ENCODE results near the gene PXN. TPM values are rescaled to one million over a fixed set of nuclear protein-coding genes. Genes with fewer than 3 reads are reported as not detected.

The PXN gene
- total RNA-seq, 1 donor, result 41.6 TPM

DNA sequence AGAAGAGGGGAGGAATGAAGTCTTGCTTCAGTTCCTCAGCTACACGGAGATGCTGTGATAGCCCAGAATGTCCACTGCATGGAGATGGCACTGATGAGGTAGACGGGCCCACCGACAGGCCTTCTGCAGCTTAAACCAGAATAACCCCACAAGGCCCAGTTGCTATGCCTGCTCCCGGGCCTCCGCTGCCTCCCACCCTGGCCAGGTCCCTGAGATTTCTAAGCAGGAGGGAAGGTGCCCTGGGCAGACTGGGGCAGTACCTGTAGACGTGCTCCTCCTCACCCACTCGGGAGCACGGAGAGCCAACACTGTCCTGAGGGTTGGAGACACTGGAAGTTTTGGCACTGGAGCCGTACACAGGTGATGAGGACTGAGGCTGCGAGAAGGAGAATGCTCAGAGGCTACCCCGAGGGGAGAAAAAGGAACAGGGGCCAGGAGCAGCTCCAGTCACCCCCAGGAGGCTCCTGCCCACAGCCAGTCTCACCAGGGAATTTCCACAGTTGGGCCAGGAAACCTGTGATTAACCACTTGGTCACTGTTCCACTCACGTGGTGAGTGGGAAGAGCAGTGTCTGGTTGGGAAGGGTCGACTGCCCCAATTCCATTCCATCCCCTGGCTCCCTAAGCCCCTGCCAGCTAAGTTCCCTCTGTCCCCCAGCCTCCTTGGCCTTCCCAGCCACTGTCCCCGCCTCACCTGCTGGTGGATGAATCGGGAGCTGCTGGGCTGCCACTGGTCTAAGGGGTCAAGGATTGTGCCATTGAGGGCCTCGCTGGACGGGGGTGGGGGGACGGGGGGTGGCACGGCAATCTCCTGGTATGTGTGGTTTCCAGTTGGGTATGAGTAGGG, 41.8 kb downstream of the PXN start:
- Histone ChIP-seq H3K4me2 (ENCODE audit: insufficient read depth, low read length) (no peak overlapping the region), H3K27me3 (ENCODE audit: insufficient read depth, low read length) (no peaks in the 10 kb centered on the region), H2AFZ (ENCODE audit: low read length) (no peak overlapping the region), H3K4me3 (ENCODE audit: insufficient read depth, low read length) (no peak overlapping the region), H3K79me2 (ENCODE audit: insufficient read depth, low read length) (peaks cover 97% of the 10 kb centered on the region), H3K36me3 (ENCODE audit: insufficient read depth, low read length) (peaks cover 64% of the 10 kb centered on the region), H3K4me1 (ENCODE audit: insufficient read depth, low read length) (peaks cover 29% of the 10 kb centered on the region), H3K9me3 (ENCODE audit: low read depth, low read length) (no peaks in the 10 kb centered on the region), H4K20me1 (ENCODE audit: insufficient read depth, low read length) (peaks cover 39% of the 10 kb centered on the region), H3K27ac (ENCODE audit: low read depth, low read length) (peak overlapping the region; percentile 41)
- peak; percentile 85 for DNase-seq (ENCODE audit: insufficient read length, low spot score, missing footprints)
- no peak for TF ChIP-seq CTCF (IDR thresholded peaks at IDR 0.05; ENCODE audit: extremely low read depth, low read depth, low read length)

GRCh38 chr12:120222288-120222832, 43.2 kb downstream of the PXN start:
- Histone ChIP-seq H3K79me2 (ENCODE audit: insufficient read depth, low read length) (peaks cover 85% of the 10 kb centered on the region), H3K4me1 (ENCODE audit: insufficient read depth, low read length) (peaks cover 21% of the 10 kb centered on the region), H3K9me3 (ENCODE audit: low read depth, low read length) (no peaks in the 10 kb centered on the region), H2AFZ (ENCODE audit: low read length) (no peak overlapping the region), H3K27ac (ENCODE audit: low read depth, low read length) (no peak overlapping the region), H3K36me3 (ENCODE audit: insufficient read depth, low read length) (peaks cover 72% of the 10 kb centered on the region), H3K4me2 (ENCODE audit: insufficient read depth, low read length) (no peak overlapping the region), H3K4me3 (ENCODE audit: insufficient read depth, low read length) (no peak overlapping the region), H3K27me3 (ENCODE audit: insufficient read depth, low read length) (no peaks in the 10 kb centered on the region), H4K20me1 (ENCODE audit: insufficient read depth, low read length) (peaks cover 32% of the 10 kb centered on the region)
- DNase-seq (ENCODE audit: insufficient read length, low spot score, missing footprints), result peak; percentile 58
- no peak for TF ChIP-seq CTCF (IDR thresholded peaks at IDR 0.05; ENCODE audit: extremely low read depth, low read depth, low read length)

GRCh38 chr12:120221576-120221900, 44.0 kb downstream of the PXN start:
- Histone ChIP-seq H3K79me2 (ENCODE audit: insufficient read depth, low read length) (peaks cover 85% of the 10 kb centered on the region), H3K27ac (ENCODE audit: low read depth, low read length) (no peak overlapping the region), H3K4me3 (ENCODE audit: insufficient read depth, low read length) (no peak overlapping the region), H3K27me3 (ENCODE audit: insufficient read depth, low read length) (no peaks in the 10 kb centered on the region), H3K36me3 (ENCODE audit: insufficient read depth, low read length) (peaks cover 73% of the 10 kb centered on the region), H2AFZ (ENCODE audit: low read length) (no peak overlapping the region), H3K4me2 (ENCODE audit: insufficient read depth, low read length) (no peak overlapping the region), H3K4me1 (ENCODE audit: insufficient read depth, low read length) (peaks cover 21% of the 10 kb centered on the region), H4K20me1 (ENCODE audit: insufficient read depth, low read length) (peaks cover 30% of the 10 kb centered on the region), H3K9me3 (ENCODE audit: low read depth, low read length) (no peaks in the 10 kb centered on the region)
- DNase-seq (ENCODE audit: insufficient read length, low spot score, missing footprints), result no peak
- TF ChIP-seq CTCF (IDR thresholded peaks at IDR 0.05; ENCODE audit: extremely low read depth, low read depth, low read length), result no peak

GRCh38 chr12:120220838-120221575, 44.5 kb downstream of the PXN start:
- TF ChIP-seq CTCF (IDR thresholded peaks at IDR 0.05; ENCODE audit: extremely low read depth, low read depth, low read length), result no peak
- peaks cover 25% of the 10 kb centered on the region for H4K20me1 ChIP-seq (ENCODE audit: insufficient read depth, low read length)
- no peak overlapping the region for H3K27ac ChIP-seq (ENCODE audit: low read depth, low read length)
- H3K4me2 ChIP-seq (ENCODE audit: insufficient read depth, low read length), result no peak overlapping the region
- H3K79me2 ChIP-seq (ENCODE audit: insufficient read depth, low read length), result peaks cover 83% of the 10 kb centered on the region
- no peaks in the 10 kb centered on the region for H3K27me3 ChIP-seq (ENCODE audit: insufficient read depth, low read length)
- no peak overlapping the region for H2AFZ ChIP-seq (ENCODE audit: low read length)
- H3K9me3 ChIP-seq (ENCODE audit: low read depth, low read length), result no peaks in the 10 kb centered on the region
- peak; percentile 80 for DNase-seq (ENCODE audit: insufficient read length, low spot score, missing footprints)
- H3K36me3 ChIP-seq (ENCODE audit: insufficient read depth, low read length), result peaks cover 73% of the 10 kb centered on the region
- H3K4me3 ChIP-seq (ENCODE audit: insufficient read depth, low read length), result no peak overlapping the region
- peaks cover 17% of the 10 kb centered on the region for H3K4me1 ChIP-seq (ENCODE audit: insufficient read depth, low read length)

Measured in osteoblast (primary cell).